IPS-15b (cell line): ENCODE measurements around the gene WDR77.

ENCODE experiments used
- H3K27me3 ChIP-seq: one replicate; pipeline ENCODE4 v1.6.1; 2013; ENCODE audit warnings: low read length; ENCODE audit not compliant: control insufficient read depth, insufficient read depth
- H3K36me3 ChIP-seq: one replicate; pipeline ENCODE4 v1.6.1; 2013; ENCODE audit warnings: low read length; ENCODE audit not compliant: control insufficient read depth, insufficient read depth
- H3K4me1 ChIP-seq: one replicate; pipeline ENCODE4 v1.6.1; 2013; ENCODE audit warnings: mild to moderate bottlenecking, low read length; ENCODE audit not compliant: control insufficient read depth, insufficient read depth
- H3K4me3 ChIP-seq: one replicate; pipeline ENCODE4 v1.5.1; 2013; ENCODE audit warnings: low read depth, low read length
- H3K9ac ChIP-seq: one replicate; pipeline ENCODE4 v1.6.1; 2013; ENCODE audit warnings: low read depth, mild to moderate bottlenecking, low read length
- H3K9me3 ChIP-seq: one replicate; pipeline ENCODE4 v1.6.1; 2013; ENCODE audit warnings: mild to moderate bottlenecking, low read length; ENCODE audit not compliant: control insufficient read depth, insufficient read depth

WDR77 gene

GRCh38 chr1:111481387-111482221 lies 32.5 kb upstream of the WDR77 start:
- H3K4me3 ChIP-seq: no peak overlapping the region
- H3K9me3 ChIP-seq: no peaks in the 10 kb centered on the region
- no peaks in the 10 kb centered on the region for H3K36me3 ChIP-seq
- H3K27me3 ChIP-seq: no peaks in the 10 kb centered on the region
- no peaks in the 10 kb centered on the region for H3K4me1 ChIP-seq
- H3K9ac ChIP-seq: no peak overlapping the region

- no peaks in the 10 kb centered on the region for H3K36me3 ChIP-seq
- H3K9me3 ChIP-seq: no peaks in the 10 kb centered on the region
- no peak overlapping the region for H3K9ac ChIP-seq
- H3K4me3 ChIP-seq: no peak overlapping the region
- H3K27me3 ChIP-seq: no peaks in the 10 kb centered on the region
- H3K4me1 ChIP-seq: no peaks in the 10 kb centered on the region
These were observed 31.6 kb upstream of the WDR77 start for GRCh38 chr1:111480674-111481073.

DNA sequence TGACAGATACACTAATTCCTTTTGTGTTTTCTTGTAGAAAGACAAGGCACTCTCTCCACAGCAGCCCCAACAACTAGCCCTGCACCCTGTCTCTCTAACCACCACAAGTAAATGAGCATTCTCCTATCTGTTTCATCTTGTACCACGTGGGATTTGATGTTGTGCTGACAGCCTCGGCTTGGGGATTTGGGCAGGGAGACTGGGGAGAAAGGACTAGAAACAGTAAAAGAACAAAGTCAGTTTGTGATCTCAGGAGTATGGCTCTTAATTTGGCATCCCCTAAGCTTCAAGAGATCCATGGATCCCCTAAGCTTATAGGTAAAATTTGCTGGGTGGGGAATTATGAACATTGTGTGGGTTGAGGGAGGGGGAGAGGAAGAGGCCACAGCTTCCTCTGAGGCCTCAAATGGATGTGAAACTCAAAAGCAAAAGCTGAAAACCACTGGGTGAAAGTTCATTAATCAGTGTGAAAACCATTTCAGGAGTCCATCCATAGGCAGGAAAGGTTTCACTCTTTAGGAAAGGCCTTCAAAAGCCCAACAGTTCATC lies 27.8 kb upstream of the WDR77 start:
- no peak overlapping the region for H3K4me3 ChIP-seq
- no peaks in the 10 kb centered on the region for H3K27me3 ChIP-seq
- no peak overlapping the region for H3K9ac ChIP-seq
- no peaks in the 10 kb centered on the region for H3K4me1 ChIP-seq
- no peaks in the 10 kb centered on the region for H3K9me3 ChIP-seq
- H3K36me3 ChIP-seq: no peaks in the 10 kb centered on the region

DNA sequence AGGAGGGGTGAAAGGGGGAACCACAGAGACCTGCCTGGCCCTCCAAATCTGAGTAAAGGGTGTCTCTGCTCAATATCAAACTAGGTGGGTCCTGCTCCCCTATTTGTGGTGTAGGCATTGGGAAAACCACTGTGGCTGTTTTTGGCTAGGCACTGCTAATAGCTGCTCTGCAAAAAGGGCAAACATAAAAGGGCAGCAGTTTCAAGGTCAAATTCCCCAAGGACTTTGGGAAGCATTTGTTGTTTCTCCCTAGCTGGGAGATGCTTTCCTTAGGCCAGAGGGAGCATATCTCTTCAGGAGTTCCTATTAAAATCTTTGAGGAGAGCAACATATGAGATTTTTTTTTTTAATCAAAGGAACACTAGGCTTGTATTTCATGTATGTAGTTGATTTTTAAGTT lies 27.2 kb upstream of the WDR77 start:
- no peaks in the 10 kb centered on the region for H3K9me3 ChIP-seq
- no peak overlapping the region for H3K4me3 ChIP-seq
- H3K9ac ChIP-seq: no peak overlapping the region

DNA sequence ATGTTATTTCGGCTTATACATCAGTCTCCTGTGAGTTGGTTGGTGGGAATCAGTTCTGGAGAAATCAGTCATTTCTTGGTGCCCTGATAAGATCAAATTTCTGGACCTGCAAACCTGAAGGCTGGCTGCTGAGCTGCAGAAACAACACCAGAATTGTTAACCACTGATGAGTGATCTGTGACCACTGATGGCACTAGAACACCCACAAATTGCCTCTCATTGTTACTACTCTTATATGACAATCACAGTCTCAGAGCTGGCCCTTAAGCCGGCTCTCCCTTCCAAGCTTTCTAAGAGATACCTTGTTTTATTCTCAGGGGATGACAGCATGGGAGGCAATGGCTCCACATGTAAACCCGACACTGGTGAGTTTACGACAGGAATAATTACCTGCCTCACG lies 26.6 kb upstream of the WDR77 start:
- no peaks in the 10 kb centered on the region for H3K4me1 ChIP-seq
- no peaks in the 10 kb centered on the region for H3K27me3 ChIP-seq
- no peak overlapping the region for H3K4me3 ChIP-seq
- no peak overlapping the region for H3K9ac ChIP-seq
- H3K9me3 ChIP-seq: no peaks in the 10 kb centered on the region
- H3K36me3 ChIP-seq: no peaks in the 10 kb centered on the region

More for the DNA sequence above, 27.2 kb upstream of the WDR77 start:
- Histone ChIP-seq H3K4me1 (no peaks in the 10 kb centered on the region), H3K27me3 (no peaks in the 10 kb centered on the region), H3K36me3 (no peaks in the 10 kb centered on the region)

DNA sequence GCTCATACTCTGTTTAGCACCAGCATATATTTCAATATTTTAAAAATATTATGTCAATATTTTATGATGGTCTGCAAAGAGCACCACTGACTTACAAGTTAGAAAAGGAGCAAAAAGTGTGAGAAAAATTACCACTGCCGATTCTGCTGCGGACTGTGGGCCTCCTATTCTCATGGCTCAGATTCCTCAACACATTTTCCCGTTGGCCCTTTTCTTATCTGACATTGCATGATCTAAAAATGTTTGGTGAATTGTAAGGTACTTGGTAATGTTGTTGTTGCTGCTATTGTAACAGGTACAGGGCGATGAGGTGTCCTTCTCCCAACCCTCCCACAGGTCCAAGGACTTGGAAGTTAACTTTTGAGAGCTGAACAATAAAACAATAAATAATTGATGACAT lies 25.5 kb upstream of the WDR77 start:
- no peak overlapping the region for H3K4me3 ChIP-seq
- no peaks in the 10 kb centered on the region for H3K36me3 ChIP-seq
- H3K9ac ChIP-seq: no peak overlapping the region
- no peaks in the 10 kb centered on the region for H3K27me3 ChIP-seq
- no peaks in the 10 kb centered on the region for H3K4me1 ChIP-seq
- H3K9me3 ChIP-seq: no peaks in the 10 kb centered on the region

- Histone ChIP-seq H3K4me1 (no peaks in the 10 kb centered on the region), H3K4me3 (no peak overlapping the region), H3K9me3 (no peaks in the 10 kb centered on the region), H3K27me3 (no peaks in the 10 kb centered on the region), H3K9ac (no peak overlapping the region), H3K36me3 (no peaks in the 10 kb centered on the region)
These were observed 25.1 kb upstream of the WDR77 start for GRCh38 chr1:111474106-111474505.

DNA sequence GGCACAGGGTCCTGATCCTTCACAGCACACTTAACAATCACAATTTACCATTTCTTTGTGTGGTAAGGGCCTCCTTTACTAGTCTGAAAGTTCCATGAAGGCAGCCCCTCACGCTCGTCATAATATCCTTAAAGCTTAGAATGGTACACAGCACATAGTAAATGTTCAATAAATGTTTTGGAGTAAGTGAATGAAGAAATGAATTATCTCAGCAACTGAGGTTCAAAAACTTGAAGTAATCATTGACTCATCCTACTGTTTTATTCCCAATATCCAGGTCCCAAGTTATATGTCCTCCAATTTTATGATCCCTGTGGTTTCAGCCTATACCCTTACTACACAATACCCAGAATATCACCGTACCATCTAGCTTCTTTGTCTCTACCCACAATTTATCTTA lies 22.5 kb upstream of the WDR77 start:
- H3K27me3 ChIP-seq: no peaks in the 10 kb centered on the region
- no peaks in the 10 kb centered on the region for H3K9me3 ChIP-seq
- H3K9ac ChIP-seq: no peak overlapping the region
- no peak overlapping the region for H3K4me3 ChIP-seq
- no peaks in the 10 kb centered on the region for H3K4me1 ChIP-seq
- no peaks in the 10 kb centered on the region for H3K36me3 ChIP-seq

- Histone ChIP-seq H3K4me1 (no peaks in the 10 kb centered on the region), H3K9ac (no peak overlapping the region), H3K36me3 (no peaks in the 10 kb centered on the region), H3K9me3 (no peaks in the 10 kb centered on the region), H3K4me3 (no peak overlapping the region), H3K27me3 (no peaks in the 10 kb centered on the region)
These were observed 22.0 kb upstream of the WDR77 start for GRCh38 chr1:111471012-111471411.

DNA sequence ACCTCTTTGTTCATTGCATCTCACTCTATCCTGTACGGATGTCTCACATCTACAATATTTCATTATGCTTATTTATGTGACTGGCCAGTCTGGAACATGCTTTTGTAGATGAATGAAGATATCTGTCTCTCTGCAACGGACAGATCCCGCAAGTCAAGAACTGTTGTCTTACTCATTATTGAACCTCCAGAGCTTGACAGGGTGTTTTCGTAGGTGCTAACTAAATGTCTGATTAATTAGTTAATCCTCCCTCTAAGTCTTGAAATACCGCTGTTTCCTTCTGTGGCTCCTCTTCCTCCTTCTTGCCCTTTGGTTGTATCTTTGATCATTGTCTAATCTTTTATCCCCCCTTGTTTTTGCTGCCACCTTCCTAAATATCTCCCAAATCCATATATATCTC lies 21.5 kb upstream of the WDR77 start:
- no peak overlapping the region for H3K4me3 ChIP-seq
- H3K27me3 ChIP-seq: no peaks in the 10 kb centered on the region
- no peaks in the 10 kb centered on the region for H3K36me3 ChIP-seq
- no peaks in the 10 kb centered on the region for H3K4me1 ChIP-seq
- no peak overlapping the region for H3K9ac ChIP-seq
- no peaks in the 10 kb centered on the region for H3K9me3 ChIP-seq

GRCh38 chr1:111469539-111469938 lies 20.5 kb upstream of the WDR77 start:
- no peaks in the 10 kb centered on the region for H3K27me3 ChIP-seq
- no peaks in the 10 kb centered on the region for H3K4me1 ChIP-seq
- H3K36me3 ChIP-seq: no peaks in the 10 kb centered on the region
- no peaks in the 10 kb centered on the region for H3K9me3 ChIP-seq
- no peak overlapping the region for H3K9ac ChIP-seq
- no peak overlapping the region for H3K4me3 ChIP-seq

DNA sequence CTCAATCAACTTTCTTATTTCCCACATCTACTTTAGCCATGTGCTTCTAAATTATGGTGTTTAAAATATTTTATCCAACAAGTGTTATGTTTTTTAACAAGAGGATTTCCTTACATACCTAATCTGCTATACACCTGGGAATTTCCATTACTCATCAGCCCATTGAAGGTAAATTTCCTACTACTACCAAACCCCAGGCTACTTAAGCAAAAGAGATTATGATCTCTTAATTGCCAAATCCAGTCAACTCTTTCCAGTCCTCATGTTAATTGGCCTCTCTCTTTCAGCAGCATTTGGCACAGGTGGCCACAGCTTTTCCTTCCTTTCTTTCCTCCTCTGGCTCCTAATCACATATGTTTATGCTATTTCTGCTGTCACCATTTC lies 19.7 kb upstream of the WDR77 start:
- Histone ChIP-seq H3K27me3 (no peaks in the 10 kb centered on the region), H3K9ac (no peak overlapping the region), H3K4me3 (no peak overlapping the region), H3K36me3 (no peaks in the 10 kb centered on the region), H3K9me3 (no peaks in the 10 kb centered on the region), H3K4me1 (no peaks in the 10 kb centered on the region)
